Endothelial cell of umbilical vein (primary cell): ENCODE measurements around the gene SYN1. TPM values are rescaled to one million over a fixed set of nuclear protein-coding genes. Genes with fewer than 3 reads are reported as not detected.

ENCODE experiments used
- BruUV-seq: library from RNA; stranded (reverse); fragments of 400-500 nt; replicated peaks from 2 replicates; lab custom pipeline; 2021; lab: Mats Ljungman, UMichigan
- CTCF ChIA-PET: fragments of 300-600, 350-600 bp; sonication (Branson Sonifier 250); formaldehyde crosslinking; loops from one replicate; lab custom pipeline; 2021; ENCODE audit warnings: antibody characterized with exemption, inconsistent platforms; lab: Charles Lee
- POLR2A ChIA-PET: fragments of 300-600, 350-600 bp; sonication (Branson Sonifier 250); formaldehyde crosslinking; loops from one replicate; lab custom pipeline; 2021; ENCODE audit warnings: antibody characterized with exemption, inconsistent platforms; lab: Charles Lee
- DNase-seq: peaks from one replicate; pipeline ENCODE4 v3.0.0-alpha.2; 2011; ENCODE audit warnings: low read depth, low spot score
- FAIRE-seq: peaks from 2 replicates; lab custom pipeline; 2011; peaks lifted over from hg19 to GRCh38; lab: Jason Lieb, UNC
- H2AFZ ChIP-seq: 2 replicates; pipeline ENCODE4 v1.6.0; 2012; ENCODE audit warnings: low read depth, low read length, control low read depth, inconsistent platforms
- H3K27ac ChIP-seq: 2 replicates; pipeline ENCODE4 v1.5.1; 2011; ENCODE audit warnings: low read depth, mild to moderate bottlenecking, control low read depth, low read length, moderate library complexity; ENCODE audit not compliant: insufficient read depth
- H3K27me3 ChIP-seq, 2 experiments: 2 replicates each; pipeline versions ENCODE4 v1.6.0 to v1.6.1; 2011; ENCODE audit warnings: low read length in 2 of 2, mixed read lengths in 1 of 2; ENCODE audit not compliant: control insufficient read depth in 2 of 2, insufficient read depth in 2 of 2
- H3K36me3 ChIP-seq, 2 experiments: 2 replicates in 1 of 2; 3 replicates in 1 of 2; pipeline ENCODE4 v1.5.1; 2011; ENCODE audit warnings: low read length in 2 of 2, mild to moderate bottlenecking in 1 of 2, moderate library complexity in 1 of 2; ENCODE audit not compliant: control insufficient read depth in 2 of 2, insufficient read depth in 2 of 2; ENCODE audit errors: extremely low read depth in 1 of 2
- H3K4me1 ChIP-seq: 3 replicates; pipeline ENCODE4 v1.5.1; 2011; ENCODE audit warnings: mild to moderate bottlenecking, low read length; ENCODE audit not compliant: control insufficient read depth, insufficient read depth; ENCODE audit errors: extremely low read depth
- H3K4me2 ChIP-seq: 2 replicates; pipeline ENCODE4 v1.6.1; 2011; ENCODE audit warnings: low read length, control low read depth, mixed read lengths; ENCODE audit not compliant: insufficient read depth
- H3K4me3 ChIP-seq, 3 experiments: fragments of 200-600 bp in 1 of 3; sonication (generic), shearing (Covaris generic) in 1 of 3; replicated peaks in 1 of 3; 2 replicates each; pipeline ENCODE4 v1.5.1; 2011 to 2016; ENCODE audit warnings: control low read depth in 3 of 3, low read length in 3 of 3, mild to moderate bottlenecking in 2 of 3, inconsistent platforms in 1 of 3, low read depth in 1 of 3, moderate library complexity in 1 of 3; ENCODE audit not compliant: insufficient read depth in 1 of 3
- H3K79me2 ChIP-seq: 2 replicates; pipeline ENCODE4 v1.6.0; 2012; ENCODE audit warnings: low read length, inconsistent platforms; ENCODE audit not compliant: control insufficient read depth, insufficient read depth
- H3K9ac ChIP-seq: replicated peaks from 2 replicates; pipeline ENCODE3; 2011; ENCODE audit warnings: low read length, control low read depth; ENCODE audit not compliant: insufficient read depth; ENCODE audit errors: extremely low read depth
- H3K9me1 ChIP-seq: replicated peaks from 3 replicates; pipeline ENCODE4 v1.6.0; 2011; ENCODE audit warnings: mild to moderate bottlenecking, low read length; ENCODE audit not compliant: control insufficient read depth, insufficient read depth; ENCODE audit errors: extremely low read depth
- H3K9me3 ChIP-seq: replicated peaks from 2 replicates; pipeline ENCODE4 v1.5.1; 2012; ENCODE audit warnings: low read length, inconsistent platforms; ENCODE audit not compliant: control insufficient read depth, insufficient read depth
- H4K20me1 ChIP-seq: replicated peaks from 2 replicates; pipeline ENCODE3; 2011; ENCODE audit warnings: mild to moderate bottlenecking, low read length; ENCODE audit not compliant: control insufficient read depth, insufficient read depth; ENCODE audit errors: extremely low read depth
- EZH2 ChIP-seq: IDR thresholded peaks from 2 replicates; pipeline ENCODE4 v1.6.1; 2012; ENCODE audit warnings: borderline replicate concordance, low read depth, mild to moderate bottlenecking, moderate library complexity, low read length, inconsistent platforms; ENCODE audit not compliant: severe bottlenecking
- FOS ChIP-seq: IDR thresholded peaks from 2 replicates; pipeline ENCODE4 v1.6.1; 2011; ENCODE audit warnings: mild to moderate bottlenecking, low read length, moderate library complexity, borderline replicate concordance; ENCODE audit not compliant: insufficient read depth
- GATA2 ChIP-seq: IDR thresholded peaks from 2 replicates; pipeline ENCODE4 v1.7.0; 2011; ENCODE audit warnings: low read depth, mild to moderate bottlenecking, moderate library complexity, mixed read lengths, low read length; ENCODE audit not compliant: insufficient read length, insufficient read depth
- JUN ChIP-seq: IDR thresholded peaks from 2 replicates; pipeline ENCODE4 v1.6.1; 2011; ENCODE audit warnings: borderline replicate concordance, low read depth; ENCODE audit not compliant: insufficient read length, insufficient read depth
- MYC ChIP-seq: IDR thresholded peaks from one replicate; pipeline ENCODE4 v1.6.1; 2011; ENCODE audit warnings: mild to moderate bottlenecking, low read depth, low read length
- POLR2A ChIP-seq: IDR thresholded peaks from 2 replicates; pipeline ENCODE4 v1.6.1; 2012; ENCODE audit warnings: low read depth, mild to moderate bottlenecking, control low read depth, low read length
- POLR2AphosphoS5 ChIP-seq: IDR thresholded peaks from 2 replicates; pipeline ENCODE4 v1.6.1; 2012; ENCODE audit warnings: low read depth, mild to moderate bottlenecking, control low read depth, low read length, moderate library complexity; ENCODE audit not compliant: insufficient read depth
- dilution Hi-C: fragments of 300-500 bp; cut with MboI; formaldehyde crosslinking; loops from one replicate; pipeline ENCODE4 v1.15.0; 2019; ENCODE audit warnings: low sequenced_read_pairs; ENCODE audit not compliant: extremely low pct_ligation_motif_present
- intact Hi-C: fragments of 100-400 bp; cut with micrococcal nuclease; formaldehyde crosslinking; loops from one replicate; pipeline ENCODE4 v1.10.0; 2022
- polyA plus RNA-seq, 4 experiments: library from polyadenylated mRNA; depleted of rRNA in 3 of 4; stranded (reverse) in 3 of 4; unstranded in 1 of 4; fragments of >200 nt; gene quantifications; 2 replicates each; pipeline versions ENCODE4 v1.2.1 to v1.2.3, GENCODE V29; 2011 to 2012; ENCODE audit warnings: missing spikeins in 1 of 4
- total RNA-seq: library from RNA; stranded (reverse); gene quantifications from 2 replicates; pipeline ENCODE4 v1.2.3, GENCODE V29; 2021
- TF ChIP-seq, protein P1 (sequence below): IDR thresholded peaks from 2 replicates; pipeline ENCODE4 v1.6.1; 2011; ENCODE audit not compliant: insufficient read depth, insufficient read length
- TF ChIP-seq, protein P2 (sequence below), 2 donors: IDR thresholded peaks; 1 replicate in 1 of 2; 2 replicates in 1 of 2; pipeline ENCODE4 v1.5.1; 2011; ENCODE audit warnings: low read length in 2 of 2, mild to moderate bottlenecking in 2 of 2, moderate library complexity in 2 of 2, control low read depth in 1 of 2, inconsistent platforms in 1 of 2, low read depth in 1 of 2; ENCODE audit not compliant: insufficient read depth in 1 of 2; ENCODE audit errors: extremely low read depth in 1 of 2

Gene SYN1
- total and polyA plus RNA-seq, 2 donors (not counting 3 experiments of a cell fraction or from before 2014, with no cell fraction given), result not detected

DNA sequence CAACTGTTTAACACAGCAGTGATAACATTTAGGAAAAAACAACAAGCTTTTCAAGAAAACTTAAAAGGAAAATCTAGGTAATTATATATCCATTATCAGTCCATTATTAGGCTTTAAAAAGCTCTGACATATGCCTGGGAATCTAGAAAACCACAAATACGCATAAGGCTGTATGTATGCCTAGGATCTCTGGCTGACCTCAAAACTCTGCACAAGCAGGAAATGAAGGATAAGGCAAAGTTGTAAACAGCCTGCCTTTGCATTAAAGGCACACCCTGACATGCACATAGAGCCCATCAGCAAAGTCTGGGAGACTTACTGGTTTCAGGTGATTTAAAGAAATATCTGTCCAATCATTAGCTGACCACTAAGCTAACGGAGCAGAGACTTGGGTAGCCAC lies 23.4 kb downstream of the SYN1 start:
- H3K27me3 ChIP-seq, result peaks cover 0 to 2% of the 10 kb centered on the region in 2 experiments
- TF ChIP-seq JUN (no peak), POLR2AphosphoS5 (no peak), EZH2 (no peak), MYC (no peak), GATA2 (no peak), FOS (no peak), POLR2A (no peak)
- TF ChIP-seq, protein P1, sequence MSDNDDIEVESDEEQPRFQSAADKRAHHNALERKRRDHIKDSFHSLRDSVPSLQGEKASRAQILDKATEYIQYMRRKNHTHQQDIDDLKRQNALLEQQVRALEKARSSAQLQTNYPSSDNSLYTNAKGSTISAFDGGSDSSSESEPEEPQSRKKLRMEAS, result no peak
- TF ChIP-seq, protein P2, sequence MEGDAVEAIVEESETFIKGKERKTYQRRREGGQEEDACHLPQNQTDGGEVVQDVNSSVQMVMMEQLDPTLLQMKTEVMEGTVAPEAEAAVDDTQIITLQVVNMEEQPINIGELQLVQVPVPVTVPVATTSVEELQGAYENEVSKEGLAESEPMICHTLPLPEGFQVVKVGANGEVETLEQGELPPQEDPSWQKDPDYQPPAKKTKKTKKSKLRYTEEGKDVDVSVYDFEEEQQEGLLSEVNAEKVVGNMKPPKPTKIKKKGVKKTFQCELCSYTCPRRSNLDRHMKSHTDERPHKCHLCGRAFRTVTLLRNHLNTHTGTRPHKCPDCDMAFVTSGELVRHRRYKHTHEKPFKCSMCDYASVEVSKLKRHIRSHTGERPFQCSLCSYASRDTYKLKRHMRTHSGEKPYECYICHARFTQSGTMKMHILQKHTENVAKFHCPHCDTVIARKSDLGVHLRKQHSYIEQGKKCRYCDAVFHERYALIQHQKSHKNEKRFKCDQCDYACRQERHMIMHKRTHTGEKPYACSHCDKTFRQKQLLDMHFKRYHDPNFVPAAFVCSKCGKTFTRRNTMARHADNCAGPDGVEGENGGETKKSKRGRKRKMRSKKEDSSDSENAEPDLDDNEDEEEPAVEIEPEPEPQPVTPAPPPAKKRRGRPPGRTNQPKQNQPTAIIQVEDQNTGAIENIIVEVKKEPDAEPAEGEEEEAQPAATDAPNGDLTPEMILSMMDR (IDR thresholded peaks at IDR 0.05; ENCODE audit: extremely low read depth in 1 of 2, insufficient read depth in 1 of 2, low read depth in 1 of 2, low read length in 2 of 2), result no peak
- H3K4me1 ChIP-seq, result no peaks in the 10 kb centered on the region
- dilution Hi-C loops (no loop called here), intact Hi-C loops (no loop called here)
- no peaks in the 10 kb centered on the region for H3K36me3 ChIP-seq
- no TSS peak for BruUV-seq
- no peak overlapping the region for H3K4me3 ChIP-seq
- H3K9ac ChIP-seq, result no peak overlapping the region
- POLR2A ChIA-PET, result no interaction called here
- no peak overlapping the region for H3K4me2 ChIP-seq
- H3K27ac ChIP-seq, result no peak overlapping the region
- no peaks in the 10 kb centered on the region for H3K79me2 ChIP-seq
- FAIRE-seq (no peak), DNase-seq (no peak)
- no peaks in the 10 kb centered on the region for H4K20me1 ChIP-seq
- H2AFZ ChIP-seq, result no peak overlapping the region
- H3K9me3 ChIP-seq, result no peaks in the 10 kb centered on the region
- no peaks in the 10 kb centered on the region for H3K9me1 ChIP-seq
- CTCF ChIA-PET, result no interaction called here
